Body of pancreas (tissue), 4 donors: ENCODE measurements around the gene SWT1.

ENCODE experiments used
- POLR2A ChIP-seq, 3 donors: fragments of 450-650 bp; IDR thresholded peaks; one replicate each; pipeline ENCODE4 v1.6.1; 2016; ENCODE audit warnings: antibody characterized with exemption in 3 of 3, mild to moderate bottlenecking in 2 of 3
- TF ChIP-seq, protein P1 (sequence below), 7 experiments: fragments of 450-650 bp in 4 of 7; fragments of 200-600 bp in 3 of 7; sonication (generic) in 3 of 7; IDR thresholded peaks; one replicate each; pipeline ENCODE4 v1.5.1; 2016 to 2019; ENCODE audit warnings: antibody characterized with exemption in 7 of 7

DNA sequence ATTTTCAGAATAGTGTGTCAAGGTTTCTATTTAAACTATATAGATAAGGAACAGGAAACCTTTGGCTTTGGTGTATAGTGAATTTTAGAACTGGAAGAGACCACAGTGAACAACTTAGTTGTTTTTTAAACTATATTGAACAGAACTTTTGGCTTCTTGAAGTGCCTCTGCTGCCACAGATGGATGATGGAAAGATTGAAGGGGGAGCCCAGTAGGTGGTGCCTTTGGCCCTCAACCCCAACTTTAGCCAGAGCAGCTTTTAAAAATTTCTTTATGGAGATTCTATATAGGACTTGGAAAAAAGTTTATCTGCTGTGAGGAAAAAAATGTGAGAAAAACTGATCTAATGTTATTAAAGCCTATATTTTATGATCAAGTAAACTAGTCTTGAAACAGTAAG, 50.2 kb downstream of the SWT1 start:
- TF ChIP-seq POLR2A (IDR thresholded peaks at IDR 0.05): no peak
- TF ChIP-seq, protein P1, sequence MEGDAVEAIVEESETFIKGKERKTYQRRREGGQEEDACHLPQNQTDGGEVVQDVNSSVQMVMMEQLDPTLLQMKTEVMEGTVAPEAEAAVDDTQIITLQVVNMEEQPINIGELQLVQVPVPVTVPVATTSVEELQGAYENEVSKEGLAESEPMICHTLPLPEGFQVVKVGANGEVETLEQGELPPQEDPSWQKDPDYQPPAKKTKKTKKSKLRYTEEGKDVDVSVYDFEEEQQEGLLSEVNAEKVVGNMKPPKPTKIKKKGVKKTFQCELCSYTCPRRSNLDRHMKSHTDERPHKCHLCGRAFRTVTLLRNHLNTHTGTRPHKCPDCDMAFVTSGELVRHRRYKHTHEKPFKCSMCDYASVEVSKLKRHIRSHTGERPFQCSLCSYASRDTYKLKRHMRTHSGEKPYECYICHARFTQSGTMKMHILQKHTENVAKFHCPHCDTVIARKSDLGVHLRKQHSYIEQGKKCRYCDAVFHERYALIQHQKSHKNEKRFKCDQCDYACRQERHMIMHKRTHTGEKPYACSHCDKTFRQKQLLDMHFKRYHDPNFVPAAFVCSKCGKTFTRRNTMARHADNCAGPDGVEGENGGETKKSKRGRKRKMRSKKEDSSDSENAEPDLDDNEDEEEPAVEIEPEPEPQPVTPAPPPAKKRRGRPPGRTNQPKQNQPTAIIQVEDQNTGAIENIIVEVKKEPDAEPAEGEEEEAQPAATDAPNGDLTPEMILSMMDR (IDR thresholded peaks at IDR 0.05): no peak
